ENCODE data around the gene MYCBP2.

GRCh38 chr13:77040835-77041234 is 286.1 kb downstream of the MYCBP2 start:
- TF ChIP-seq ZNF274 (IDR thresholded peaks at IDR 0.05; ENCODE audit: low read depth, low read length): no peak
- no peak for TF ChIP-seq YY1 (IDR thresholded peaks at IDR 0.05; ENCODE audit: insufficient read depth, insufficient read length)
